ENCODE measurements around the gene GLE1.

The GLE1 gene

DNA sequence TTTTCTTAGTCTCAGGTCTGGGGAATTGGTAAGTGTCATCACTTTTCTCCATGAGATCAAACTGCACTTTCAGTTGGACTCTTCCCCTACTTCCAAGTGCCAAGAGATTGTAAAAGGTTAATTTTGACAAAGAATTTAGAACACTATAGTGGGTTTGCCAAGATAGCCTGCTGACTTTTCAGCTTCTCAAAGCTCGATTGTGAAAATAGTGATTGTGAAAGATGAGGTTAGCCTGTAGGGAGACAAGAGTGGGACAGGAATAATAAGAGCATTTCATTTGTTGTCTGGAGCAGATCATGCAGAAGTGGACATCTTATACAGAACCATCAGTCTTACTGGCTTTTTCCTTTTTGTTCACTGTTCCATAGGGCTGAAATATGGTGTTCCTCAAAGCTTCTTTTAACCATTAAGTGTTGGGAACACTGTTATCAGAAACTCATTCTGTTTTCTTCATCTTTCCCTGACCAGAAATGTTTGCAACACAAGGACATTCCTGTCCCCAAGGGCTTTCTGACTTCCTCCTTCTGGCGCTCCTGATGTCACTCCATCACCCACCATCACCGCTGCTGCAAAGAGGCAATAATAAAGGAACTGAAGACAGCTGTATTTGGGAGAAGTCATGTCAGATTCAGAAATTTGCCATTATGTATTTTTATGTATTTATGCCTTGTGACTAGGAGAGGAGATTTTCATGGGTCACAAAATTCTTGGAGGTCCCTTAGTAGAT is 36.3 kb downstream of the GLE1 start:
- no peak overlapping the region for H2BK5ac ChIP-seq (ENCODE audit: low read depth, low read length, poor library complexity, severe bottlenecking)
- no peak overlapping the region for H3K18ac ChIP-seq (ENCODE audit: low read depth in 1 of 2, low read length in 2 of 2)
- no peak overlapping the region for H3K4ac ChIP-seq (ENCODE audit: low read depth in 1 of 2, low read length in 2 of 2)
- no peaks in the 10 kb centered on the region for H3K27me3 ChIP-seq (ENCODE audit: control insufficient read depth in 1 of 2, insufficient read depth in 1 of 2, low read length in 2 of 2)
- no peak overlapping the region for H2AFZ ChIP-seq (ENCODE audit: low read depth, low read length)
- no peaks in the 10 kb centered on the region for H3K79me1 ChIP-seq (replicated peaks; ENCODE audit: low read length, poor library complexity, severe bottlenecking)
- no peaks in the 10 kb centered on the region for H3K9me3 ChIP-seq (ENCODE audit: control insufficient read depth, low read length)
- no peaks in the 10 kb centered on the region for H3K4me1 ChIP-seq (ENCODE audit: control insufficient read depth, insufficient read depth, low read depth, low read length)
- H3K4me3 ChIP-seq (ENCODE audit: insufficient read depth in 1 of 2, low read depth in 1 of 2, low read length in 2 of 2): no peak overlapping the region
- no peak overlapping the region for H3K9ac ChIP-seq (ENCODE audit: low read length)
- H3K23ac ChIP-seq (ENCODE audit: low read length in 2 of 2): no peak overlapping the region
- H2BK12ac ChIP-seq (ENCODE audit: low read length in 2 of 2): no peak overlapping the region
- no peak overlapping the region for H3K14ac ChIP-seq (ENCODE audit: low read length in 2 of 2)
- H4K8ac ChIP-seq (ENCODE audit: low read length): no peak overlapping the region
- H3K36me3 ChIP-seq (ENCODE audit: control insufficient read depth in 1 of 2, insufficient read depth in 2 of 2, low read depth in 1 of 2, low read length in 2 of 2): peaks cover 32 to 66% of the 10 kb centered on the region in 2 experiments
- H3K27ac ChIP-seq (ENCODE audit: low read length, poor library complexity, severe bottlenecking): no peak overlapping the region
- DNase-seq: no peak
- H2AK5ac ChIP-seq (ENCODE audit: low read length, severe bottlenecking): no peak overlapping the region
- H2BK120ac ChIP-seq (ENCODE audit: low read depth, low read length): no peak overlapping the region
- H2BK15ac ChIP-seq (ENCODE audit: low read depth, poor library complexity, severe bottlenecking): no peak overlapping the region
- no peak overlapping the region for H3K4me2 ChIP-seq (ENCODE audit: low read length, poor library complexity, severe bottlenecking)
- whole genome bisulfite sequencing: 100% methylated on average over 2 of the region's 3 CpGs
- H4K91ac ChIP-seq (ENCODE audit: low read length): no peak overlapping the region

DNA sequence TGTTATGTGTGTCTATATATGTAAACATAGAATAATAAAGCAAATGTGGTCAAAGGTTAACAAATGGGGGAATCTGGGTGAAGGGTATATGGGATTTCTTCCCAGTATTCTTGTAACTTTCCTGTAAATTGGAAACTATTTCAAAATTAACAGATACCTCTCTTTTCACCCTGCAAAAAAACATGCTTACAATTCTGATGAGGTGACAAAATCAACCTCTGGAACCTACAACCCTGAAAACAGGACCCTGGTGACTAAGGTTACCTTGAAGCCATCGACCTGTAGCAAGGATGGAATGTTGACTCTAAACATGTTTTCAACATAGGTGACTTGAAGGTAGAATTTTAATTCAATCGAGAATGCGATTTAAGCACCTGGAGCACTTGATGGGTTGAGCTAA is 42.0 kb downstream of the GLE1 start:
- H3K36me3 ChIP-seq (ENCODE audit: control insufficient read depth in 1 of 2, insufficient read depth in 2 of 2, low read depth in 1 of 2, low read length in 2 of 2): peaks cover 9 to 13% of the 10 kb centered on the region in 2 experiments
- no peak overlapping the region for H2BK12ac ChIP-seq (ENCODE audit: low read length in 2 of 2)
- H3K4ac ChIP-seq (ENCODE audit: low read depth in 1 of 2, low read length in 2 of 2): no peak overlapping the region
- H3K14ac ChIP-seq (ENCODE audit: low read length in 2 of 2): no peak overlapping the region
- no peak overlapping the region for H3K27ac ChIP-seq (ENCODE audit: low read length, poor library complexity, severe bottlenecking)
- WGBS: 94% methylated on average over 3 of the region's 3 CpGs
- no peak overlapping the region for H3K9ac ChIP-seq (ENCODE audit: low read length)
- no peak overlapping the region for H2BK15ac ChIP-seq (ENCODE audit: low read depth, poor library complexity, severe bottlenecking)
- DNase-seq: no peak
- H2BK5ac ChIP-seq (ENCODE audit: low read depth, low read length, poor library complexity, severe bottlenecking): no peak overlapping the region
- H3K4me1 ChIP-seq (ENCODE audit: control insufficient read depth, insufficient read depth, low read depth, low read length): peaks cover 6% of the 10 kb centered on the region
- no peak overlapping the region for H3K18ac ChIP-seq (ENCODE audit: low read depth in 1 of 2, low read length in 2 of 2)
- H4K8ac ChIP-seq (ENCODE audit: low read length): no peak overlapping the region
- H3K27me3 ChIP-seq (ENCODE audit: control insufficient read depth in 1 of 2, insufficient read depth in 1 of 2, low read length in 2 of 2): no peaks in the 10 kb centered on the region
- no peak overlapping the region for H4K91ac ChIP-seq (ENCODE audit: low read length)
- H2BK120ac ChIP-seq (ENCODE audit: low read depth, low read length): no peak overlapping the region
- no peaks in the 10 kb centered on the region for H3K9me3 ChIP-seq (ENCODE audit: control insufficient read depth, low read length)
- H3K4me2 ChIP-seq (ENCODE audit: low read length, poor library complexity, severe bottlenecking): no peak overlapping the region
- H3K23ac ChIP-seq (ENCODE audit: low read length in 2 of 2): no peak overlapping the region
- H2AFZ ChIP-seq (ENCODE audit: low read depth, low read length): no peak overlapping the region
- H3K79me1 ChIP-seq (replicated peaks; ENCODE audit: low read length, poor library complexity, severe bottlenecking): peaks cover 5% of the 10 kb centered on the region
- no peak overlapping the region for H2AK5ac ChIP-seq (ENCODE audit: low read length, severe bottlenecking)
- H3K4me3 ChIP-seq (ENCODE audit: insufficient read depth in 1 of 2, low read depth in 1 of 2, low read length in 2 of 2): no peak overlapping the region

DNA sequence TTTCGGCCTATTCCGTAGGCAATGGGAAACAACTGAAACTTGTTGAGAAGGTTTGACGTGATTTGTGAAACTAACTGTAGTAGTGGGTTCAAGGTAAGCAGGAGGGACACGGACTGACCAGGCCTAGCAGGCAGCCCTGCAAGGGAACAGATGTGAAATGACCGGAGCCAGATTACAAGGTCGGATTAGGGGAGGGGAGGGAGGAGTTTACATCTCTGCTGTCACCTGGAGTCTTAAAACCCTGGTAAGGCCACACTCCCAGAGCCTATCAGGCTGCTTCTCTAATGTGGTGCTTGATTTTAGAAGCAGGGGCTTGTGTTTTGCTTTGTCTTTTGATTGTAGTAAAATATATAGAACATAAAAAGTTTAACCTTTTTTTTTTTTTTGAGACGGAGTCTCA is 44.4 kb downstream of the GLE1 start:
- Histone ChIP-seq H2AK5ac (ENCODE audit: low read length, severe bottlenecking) (no peak overlapping the region), H3K27me3 (ENCODE audit: control insufficient read depth in 1 of 2, insufficient read depth in 1 of 2, low read length in 2 of 2) (no peaks in the 10 kb centered on the region), H3K4me2 (ENCODE audit: low read length, poor library complexity, severe bottlenecking) (no peak overlapping the region), H4K8ac (ENCODE audit: low read length) (no peak overlapping the region), H3K36me3 (ENCODE audit: control insufficient read depth in 1 of 2, insufficient read depth in 2 of 2, low read depth in 1 of 2, low read length in 2 of 2) (no peaks in the 10 kb centered on the region), H2BK12ac (ENCODE audit: low read length in 2 of 2) (peak overlapping the region in 1 of 2 experiments; percentile 45), H2BK15ac (ENCODE audit: low read depth, poor library complexity, severe bottlenecking) (no peak overlapping the region), H2BK120ac (ENCODE audit: low read depth, low read length) (no peak overlapping the region), H2BK5ac (ENCODE audit: low read depth, low read length, poor library complexity, severe bottlenecking) (no peak overlapping the region), H3K27ac (ENCODE audit: low read length, poor library complexity, severe bottlenecking) (no peak overlapping the region), H4K91ac (ENCODE audit: low read length) (no peak overlapping the region), H3K14ac (ENCODE audit: low read length in 2 of 2) (no peak overlapping the region), H3K23ac (ENCODE audit: low read length in 2 of 2) (no peak overlapping the region), H3K4me1 (ENCODE audit: control insufficient read depth, insufficient read depth, low read depth, low read length) (peaks cover 6% of the 10 kb centered on the region), H3K9ac (ENCODE audit: low read length) (peak overlapping the region; percentile 20), H3K4me3 (ENCODE audit: insufficient read depth in 1 of 2, low read depth in 1 of 2, low read length in 2 of 2) (no peak overlapping the region), H3K4ac (ENCODE audit: low read depth in 1 of 2, low read length in 2 of 2) (peak overlapping the region in 1 of 2 experiments; percentile 1), H3K9me3 (ENCODE audit: control insufficient read depth, low read length) (no peaks in the 10 kb centered on the region), H3K79me1 (replicated peaks; ENCODE audit: low read length, poor library complexity, severe bottlenecking) (peaks cover 5% of the 10 kb centered on the region), H2AFZ (ENCODE audit: low read depth, low read length) (no peak overlapping the region), H3K18ac (ENCODE audit: low read depth in 1 of 2, low read length in 2 of 2) (peak overlapping the region in 1 of 2 experiments; percentile 48)
- no peak for DNase-seq
- WGBS: 84% methylated on average over 7 of the region's 7 CpGs

DNA sequence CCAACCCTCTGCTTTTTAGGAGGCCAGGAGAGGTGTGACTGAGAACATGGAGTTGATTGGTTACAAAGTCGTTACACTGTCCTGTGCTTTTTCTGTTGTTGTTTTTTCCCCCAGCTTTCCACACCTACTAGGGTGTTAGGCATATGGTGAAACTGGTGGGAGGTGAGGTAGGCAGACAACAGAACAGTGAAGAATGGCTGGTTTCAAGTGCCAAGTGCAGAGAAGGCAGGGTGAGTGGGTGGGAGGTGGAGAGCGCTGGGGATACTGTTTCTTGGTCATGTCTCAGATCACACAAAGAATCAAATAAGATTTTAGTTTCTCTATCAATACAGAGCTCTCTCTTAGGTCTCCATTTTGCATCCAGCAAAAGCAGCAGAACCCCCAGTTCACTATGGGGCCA is 45.7 kb downstream of the GLE1 start:
- H3K4me1 ChIP-seq (ENCODE audit: control insufficient read depth, insufficient read depth, low read depth, low read length): peaks cover 6% of the 10 kb centered on the region
- DNase-seq: peak; percentile 15
- H4K8ac ChIP-seq (ENCODE audit: low read length): peak overlapping the region; percentile 59
- H3K14ac ChIP-seq (ENCODE audit: low read length in 2 of 2): no peak overlapping the region
- peak overlapping the region in 1 of 2 experiments; percentile 80 for H3K4me3 ChIP-seq (ENCODE audit: insufficient read depth in 1 of 2, low read depth in 1 of 2, low read length in 2 of 2)
- peak overlapping the region; percentile 95 for H3K9ac ChIP-seq (ENCODE audit: low read length)
- H3K23ac ChIP-seq (ENCODE audit: low read length in 2 of 2): no peak overlapping the region
- no peak overlapping the region for H2BK5ac ChIP-seq (ENCODE audit: low read depth, low read length, poor library complexity, severe bottlenecking)
- peak overlapping the region; percentile 2 for H2BK120ac ChIP-seq (ENCODE audit: low read depth, low read length)
- H2AK5ac ChIP-seq (ENCODE audit: low read length, severe bottlenecking): peak overlapping the region; percentile 14
- no peaks in the 10 kb centered on the region for H3K27me3 ChIP-seq (ENCODE audit: control insufficient read depth in 1 of 2, insufficient read depth in 1 of 2, low read length in 2 of 2)
- H3K4ac ChIP-seq (ENCODE audit: low read depth in 1 of 2, low read length in 2 of 2): peak overlapping the region in 1 of 2 experiments; percentile 35
- H2BK12ac ChIP-seq (ENCODE audit: low read length in 2 of 2): peak overlapping the region in 1 of 2 experiments; percentile 13
- H2BK15ac ChIP-seq (ENCODE audit: low read depth, poor library complexity, severe bottlenecking): no peak overlapping the region
- H3K36me3 ChIP-seq (ENCODE audit: control insufficient read depth in 1 of 2, insufficient read depth in 2 of 2, low read depth in 1 of 2, low read length in 2 of 2): no peaks in the 10 kb centered on the region
- H3K18ac ChIP-seq (ENCODE audit: low read depth in 1 of 2, low read length in 2 of 2): peak overlapping the region in 1 of 2 experiments; percentile 69
- peaks cover 5% of the 10 kb centered on the region for H3K79me1 ChIP-seq (replicated peaks; ENCODE audit: low read length, poor library complexity, severe bottlenecking)
- no peaks in the 10 kb centered on the region for H3K9me3 ChIP-seq (ENCODE audit: control insufficient read depth, low read length)
- peak overlapping the region; percentile 64 for H4K91ac ChIP-seq (ENCODE audit: low read length)
- no peak overlapping the region for H2AFZ ChIP-seq (ENCODE audit: low read depth, low read length)
- H3K27ac ChIP-seq (ENCODE audit: low read length, poor library complexity, severe bottlenecking): peak overlapping the region; percentile 90
- 18% methylated on average over 1 of the region's 2 CpGs for WGBS
- H3K4me2 ChIP-seq (ENCODE audit: low read length, poor library complexity, severe bottlenecking): peak overlapping the region; percentile 30

Data from mesenchymal stem cell (in vitro differentiated cells and primary cell).